Epithelial cell of proximal tubule (primary cell): ENCODE results near the gene IGSF9B. TPM values are rescaled to one million over a fixed set of nuclear protein-coding genes. Genes with fewer than 3 reads are reported as not detected.

Experiments
- DNase-seq: peaks from one replicate; pipeline ENCODE4 v3.0.0-alpha.2; 2011; ENCODE audit warnings: low read depth
- H3K4me3 ChIP-seq: 2 replicates; pipeline ENCODE4 v1.5.1; 2011; ENCODE audit warnings: low read depth, mild to moderate bottlenecking, low read length
- total RNA-seq: library from RNA; depleted of rRNA; stranded (reverse); fragments of >200 nt; gene quantifications from 2 replicates; pipeline ENCODE4 v1.2.3, GENCODE V29; 2015
- TF ChIP-seq, protein P1 (sequence below): conservative IDR thresholded peaks from 2 replicates; pipeline ENCODE4 v1.5.1; 2012; ENCODE audit warnings: low read depth, mild to moderate bottlenecking, low read length

Gene IGSF9B
- total RNA-seq, 1 donor from 2014 or later = 1.0 TPM

DNA sequence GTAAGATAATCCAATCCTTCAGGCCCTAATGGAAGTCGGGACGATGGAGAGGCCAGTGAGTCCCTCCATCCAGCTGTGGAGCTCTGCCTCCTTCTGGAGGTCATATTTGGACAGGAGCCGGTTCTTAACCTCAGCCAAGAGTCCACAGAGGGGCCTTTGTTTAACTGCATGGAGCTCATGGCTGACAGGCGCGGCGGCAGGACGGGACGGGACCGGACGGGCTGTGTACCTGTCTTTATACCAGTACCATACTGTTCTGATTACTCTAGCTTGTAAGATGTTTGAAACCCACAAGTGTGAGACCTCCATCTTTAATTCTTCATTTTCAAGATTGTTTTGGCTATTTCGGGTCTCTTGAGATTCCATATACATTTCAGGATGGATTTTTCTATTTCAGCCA lies 91.3 kb downstream of the IGSF9B start:
- H3K4me3 ChIP-seq = no peak overlapping the region
- no peak for DNase-seq
- TF ChIP-seq, protein P1, sequence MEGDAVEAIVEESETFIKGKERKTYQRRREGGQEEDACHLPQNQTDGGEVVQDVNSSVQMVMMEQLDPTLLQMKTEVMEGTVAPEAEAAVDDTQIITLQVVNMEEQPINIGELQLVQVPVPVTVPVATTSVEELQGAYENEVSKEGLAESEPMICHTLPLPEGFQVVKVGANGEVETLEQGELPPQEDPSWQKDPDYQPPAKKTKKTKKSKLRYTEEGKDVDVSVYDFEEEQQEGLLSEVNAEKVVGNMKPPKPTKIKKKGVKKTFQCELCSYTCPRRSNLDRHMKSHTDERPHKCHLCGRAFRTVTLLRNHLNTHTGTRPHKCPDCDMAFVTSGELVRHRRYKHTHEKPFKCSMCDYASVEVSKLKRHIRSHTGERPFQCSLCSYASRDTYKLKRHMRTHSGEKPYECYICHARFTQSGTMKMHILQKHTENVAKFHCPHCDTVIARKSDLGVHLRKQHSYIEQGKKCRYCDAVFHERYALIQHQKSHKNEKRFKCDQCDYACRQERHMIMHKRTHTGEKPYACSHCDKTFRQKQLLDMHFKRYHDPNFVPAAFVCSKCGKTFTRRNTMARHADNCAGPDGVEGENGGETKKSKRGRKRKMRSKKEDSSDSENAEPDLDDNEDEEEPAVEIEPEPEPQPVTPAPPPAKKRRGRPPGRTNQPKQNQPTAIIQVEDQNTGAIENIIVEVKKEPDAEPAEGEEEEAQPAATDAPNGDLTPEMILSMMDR = no peak

DNA sequence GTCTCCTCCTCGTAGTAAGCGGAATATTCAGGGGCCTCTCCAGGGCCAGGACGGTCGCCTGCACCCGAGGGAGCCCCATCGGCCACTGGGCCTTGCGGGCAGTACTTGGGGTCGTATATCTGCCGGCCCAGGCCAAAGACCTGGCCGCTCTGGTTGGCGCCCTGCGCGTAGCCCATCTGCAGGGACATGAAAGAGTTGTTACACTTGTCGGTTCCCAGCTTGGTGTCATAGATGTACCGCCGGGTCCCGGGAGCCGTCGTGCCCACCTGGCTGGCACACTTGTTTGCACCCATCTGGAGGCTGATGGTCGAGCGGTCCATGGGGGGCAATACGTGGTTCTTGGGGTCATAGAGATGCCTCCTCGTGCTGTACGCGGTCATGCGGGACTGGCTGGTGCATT lies 92.0 kb downstream of the IGSF9B start:
- DNase-seq = no peak
- no peak overlapping the region for H3K4me3 ChIP-seq
- TF ChIP-seq, protein P1 = no peak

DNA sequence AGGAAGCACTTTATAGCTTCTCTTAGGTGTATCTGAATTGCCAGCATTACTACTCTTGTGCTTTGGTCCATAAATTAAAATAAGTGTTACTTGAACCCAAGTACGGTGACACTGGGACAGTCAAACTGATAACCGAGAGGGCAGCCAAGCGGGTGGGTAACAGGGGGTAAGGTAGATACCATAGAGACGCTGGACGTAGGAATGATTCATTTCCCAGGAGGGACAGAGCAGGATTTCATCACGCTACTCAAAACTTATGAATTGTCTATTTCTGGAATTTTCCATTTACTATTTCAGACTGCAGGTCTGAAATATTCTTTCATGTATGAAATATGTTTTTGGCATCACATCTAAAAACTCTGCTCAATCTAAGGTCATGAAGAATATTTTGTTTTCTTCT lies 96.6 kb downstream of the IGSF9B start:
- H3K4me3 ChIP-seq = no peak overlapping the region
- TF ChIP-seq, protein P1 = no peak
- no peak for DNase-seq

Other genes with a start within 250 kb of the IGSF9B start
- not detected in 2 replicates for gene SPATA19, start 111.5 kb downstream of the IGSF9B start, total RNA-seq
- 22.0 and 24.2 TPM in 2 replicates for gene JAM3, start 112.1 kb upstream of the IGSF9B start, total RNA-seq